Stimulated activated CD4-positive, alpha-beta T cell treated with anti-CD3 and anti-CD28 coated beads, Interleukin-4, amount 100 ng/mL, for 24 hours (primary cell): ENCODE measurements around the gene MAP4K1.
"Not testable (repeated sequence)": the region's sequence is repeated elsewhere in the genome, so short reads cannot be mapped to it uniquely, and the experiment has no call there.

Source experiments
- DNase-seq: peaks from one replicate; pipeline ENCODE4 v3.0.0-alpha.2; 2020

MAP4K1 gene

GRCh38 chr19:38565691-38566105 lies 52.1 kb downstream of the MAP4K1 start:
- no peak for DNase-seq

DNA sequence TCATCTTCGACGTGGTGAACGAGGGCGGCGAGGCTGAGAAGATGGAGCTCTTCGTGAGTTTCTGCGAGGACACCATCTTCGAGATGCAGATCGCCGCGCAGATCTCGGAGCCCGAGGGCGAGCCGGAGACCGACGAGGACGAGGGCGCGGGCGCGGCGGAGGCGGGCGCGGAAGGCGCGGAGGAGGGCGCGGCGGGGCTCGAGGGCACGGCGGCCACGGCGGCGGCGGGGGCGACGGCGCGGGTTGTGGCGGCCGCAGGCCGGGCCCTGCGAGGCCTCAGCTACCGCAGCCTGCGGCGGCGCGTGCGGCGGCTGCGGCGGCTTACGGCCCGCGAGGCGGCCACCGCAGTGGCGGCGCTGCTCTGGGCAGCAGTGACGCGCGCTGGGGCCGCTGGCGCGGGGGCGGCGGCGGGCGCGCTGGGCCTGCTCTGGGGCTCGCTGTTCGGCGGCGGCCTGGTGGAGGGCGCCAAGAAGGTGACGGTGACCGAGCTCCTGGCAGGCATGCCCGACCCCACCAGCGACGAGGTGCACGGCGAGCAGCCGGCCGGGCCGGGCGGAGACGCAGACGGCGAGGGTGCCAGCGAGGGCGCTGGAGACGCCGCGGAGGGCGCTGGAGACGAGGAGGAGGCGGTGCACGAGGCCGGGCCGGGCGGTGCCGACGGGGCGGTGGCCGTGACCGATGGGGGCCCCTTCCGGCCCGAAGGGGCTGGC lies 52.6 kb downstream of the MAP4K1 start:
- DNase-seq, result no peak

DNA sequence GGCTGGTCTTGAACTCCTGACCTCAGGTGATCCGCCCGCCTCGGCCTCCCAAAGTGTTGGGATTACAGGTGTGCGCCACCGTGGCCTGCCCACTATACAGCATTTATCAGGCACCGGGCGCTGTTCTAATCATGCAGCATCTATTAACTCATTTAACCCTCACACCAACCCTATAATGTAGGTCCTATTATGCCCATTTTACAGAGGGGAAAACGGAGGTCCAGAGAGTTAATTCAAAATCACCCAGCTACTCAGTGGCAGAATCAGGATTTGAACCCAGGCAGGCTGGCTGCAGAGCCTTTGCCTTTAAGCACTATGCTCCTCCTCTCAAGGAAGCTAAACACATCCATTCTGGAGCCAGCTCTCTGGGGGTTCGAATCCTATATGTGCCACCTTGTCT lies 54.3 kb downstream of the MAP4K1 start:
- no peak for DNase-seq

GRCh38 chr19:38562096-38562495 lies 55.7 kb downstream of the MAP4K1 start:
- no peak for DNase-seq

DNA sequence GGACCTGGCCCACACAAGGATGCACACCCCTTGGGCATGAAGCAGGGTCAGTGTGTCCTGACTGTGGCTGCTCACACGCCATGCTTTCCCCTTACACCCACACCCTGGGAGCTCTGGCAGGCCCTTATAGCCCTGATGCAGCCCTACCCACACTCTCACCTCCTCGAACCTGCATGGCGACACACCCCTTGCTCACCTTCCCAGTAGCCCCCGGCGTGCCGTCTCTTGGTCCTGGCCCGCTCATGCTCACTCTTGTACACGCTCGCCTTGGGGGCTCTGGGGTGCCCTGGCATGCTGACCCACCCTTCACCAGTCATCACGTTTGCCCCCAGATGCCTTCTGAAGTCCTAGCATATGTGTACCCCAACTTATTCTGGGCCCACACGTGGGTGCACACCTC lies 56.1 kb downstream of the MAP4K1 start:
- DNase-seq, result no peak

DNA sequence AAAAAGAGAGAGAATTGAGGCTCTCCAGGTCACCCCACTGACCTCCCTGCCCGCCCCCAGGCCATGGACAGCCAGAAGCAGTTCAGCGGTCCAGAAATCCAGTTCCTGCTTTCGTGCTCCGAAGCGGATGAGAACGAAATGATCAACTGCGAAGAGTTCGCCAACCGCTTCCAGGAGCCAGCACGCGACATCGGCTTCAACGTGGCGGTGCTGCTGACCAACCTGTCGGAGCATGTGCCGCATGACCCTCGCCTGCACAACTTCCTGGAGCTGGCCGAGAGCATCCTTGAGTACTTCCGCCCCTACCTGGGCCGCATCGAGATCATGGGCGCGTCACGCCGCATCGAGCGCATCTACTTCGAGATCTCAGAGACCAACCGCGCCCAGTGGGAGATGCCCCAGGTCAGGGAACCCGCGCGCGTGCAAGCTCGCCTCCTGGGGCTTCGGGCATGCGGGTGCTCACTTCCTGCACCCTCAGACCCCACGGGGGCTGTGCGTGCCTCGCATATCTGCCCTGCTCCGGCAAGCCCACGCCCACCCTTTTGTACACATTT lies 56.6 kb downstream of the MAP4K1 start:
- no peak for DNase-seq

DNA sequence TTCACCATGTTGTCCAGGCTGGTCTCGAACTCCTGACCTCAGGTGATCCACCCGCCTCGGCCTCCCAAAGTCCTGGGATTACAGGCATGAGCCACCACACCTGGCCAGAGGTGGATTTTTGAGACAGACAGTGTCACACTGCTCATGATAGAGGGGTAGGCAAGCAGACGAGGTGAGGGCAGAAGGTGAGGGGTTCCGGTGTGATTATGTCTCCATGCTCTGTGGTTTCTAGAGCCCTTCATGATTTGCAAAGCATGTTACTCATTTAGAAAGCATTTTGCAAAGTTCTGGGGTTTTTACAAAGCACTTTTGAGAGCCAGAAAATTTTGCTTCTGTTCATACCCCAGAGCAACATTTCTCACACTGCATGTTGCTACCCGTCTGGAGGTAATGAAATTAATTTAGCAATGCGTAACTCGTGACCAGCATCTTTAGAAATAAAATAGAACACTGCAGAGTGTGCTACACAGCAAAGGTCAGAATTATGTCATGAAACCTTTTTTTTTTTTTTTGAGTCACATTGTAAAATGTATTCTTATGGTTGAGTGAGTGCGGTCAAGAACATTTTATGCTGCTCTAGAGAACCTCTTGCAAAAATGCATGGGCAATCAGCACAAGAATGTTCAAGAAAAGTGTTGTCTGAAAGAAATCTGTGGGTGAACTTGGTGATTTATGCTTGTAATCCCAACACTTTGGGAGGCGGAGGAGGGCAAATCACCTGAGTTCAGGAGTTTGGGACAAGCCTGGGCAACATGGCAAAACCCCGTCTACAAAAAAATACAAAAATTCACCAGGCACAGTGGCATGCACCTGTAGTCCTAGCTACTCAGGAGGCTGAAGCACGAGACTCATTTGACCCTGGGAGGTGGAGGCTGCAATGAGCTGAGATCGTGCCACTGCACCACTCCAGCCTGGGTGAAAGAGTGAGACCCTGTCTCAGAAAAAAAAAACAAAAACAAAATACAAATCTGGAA lies 58.0 kb downstream of the MAP4K1 start:
- peak; percentile 45 for DNase-seq

DNA sequence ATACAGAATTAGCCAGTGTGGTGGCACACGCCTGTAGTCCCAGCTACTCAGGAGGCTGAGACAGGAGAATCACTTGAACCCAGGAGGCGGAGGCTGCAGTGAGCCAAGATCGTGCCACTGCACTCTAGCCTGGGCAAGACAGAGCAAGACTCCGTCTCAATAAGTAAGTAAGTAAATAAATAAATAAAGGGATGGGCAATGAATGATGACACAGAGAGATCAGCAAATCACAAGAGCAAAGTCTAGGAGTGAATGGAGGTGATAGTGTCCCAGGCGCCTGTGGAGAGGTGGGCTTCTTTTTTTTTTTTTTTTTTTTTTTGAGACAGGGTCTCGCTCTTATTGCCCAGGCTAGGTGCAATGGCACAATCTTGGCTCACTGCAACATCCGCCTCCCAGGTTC lies 58.8 kb downstream of the MAP4K1 start:
- DNase-seq, result not testable (repeated sequence)

- DNase-seq, result peak; percentile 43
Observed at GRCh38 chr19:38557205-38557799, 60.5 kb downstream of the MAP4K1 start.

DNA sequence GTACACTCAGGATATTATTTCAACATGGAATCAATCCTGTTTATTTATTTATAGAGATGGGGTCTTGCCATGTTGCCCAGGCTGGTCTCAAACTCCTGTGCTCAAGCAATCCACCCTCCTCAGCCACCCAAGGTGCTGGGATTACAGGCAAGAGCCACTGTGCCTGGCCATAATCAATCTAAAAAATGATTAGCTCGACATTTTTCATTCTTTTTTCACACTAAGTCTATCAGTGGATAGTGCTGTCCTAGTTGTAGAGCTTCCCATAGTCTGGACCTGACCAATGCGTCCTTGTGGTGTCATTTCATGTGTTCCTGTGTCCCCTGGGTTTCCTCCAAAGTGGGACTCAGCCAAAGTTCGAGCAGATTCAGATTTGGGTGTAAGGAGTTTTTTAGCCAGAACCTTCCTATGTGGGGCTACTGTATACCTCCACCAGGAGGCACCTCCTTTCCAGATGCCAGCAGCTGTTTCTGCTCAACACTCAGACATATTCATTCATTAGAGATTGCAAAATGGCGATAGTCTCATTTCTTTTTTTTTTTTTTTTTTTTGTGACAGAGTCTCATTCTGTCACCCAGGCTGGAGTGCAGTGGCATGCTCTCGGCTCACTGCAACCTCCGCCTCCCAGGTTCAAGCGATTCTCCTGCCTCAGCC lies 61.1 kb downstream of the MAP4K1 start:
- DNase-seq, result no peak

DNA sequence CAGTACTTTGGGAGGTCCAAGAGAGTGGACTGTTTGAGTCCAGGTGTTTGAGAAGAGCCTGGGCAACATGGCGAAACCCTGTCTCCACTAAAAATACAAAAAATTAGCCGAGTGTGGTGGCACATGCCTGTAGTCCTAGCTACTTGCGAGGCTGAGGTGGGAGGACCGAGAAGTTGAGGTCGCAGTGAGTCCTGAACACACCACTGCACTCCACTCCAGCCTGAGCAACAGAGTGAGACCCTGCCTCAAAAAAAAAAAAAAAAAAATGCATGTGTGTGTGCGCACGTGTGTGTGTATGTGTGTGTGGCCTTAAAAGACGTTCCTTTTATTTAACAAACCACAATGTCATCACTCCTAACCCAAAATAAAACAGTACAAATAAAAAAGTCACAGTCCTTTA lies 62.6 kb downstream of the MAP4K1 start:
- no peak for DNase-seq

- DNase-seq, result no peak
Observed at GRCh38 chr19:38554676-38555141, 63.0 kb downstream of the MAP4K1 start.

DNA sequence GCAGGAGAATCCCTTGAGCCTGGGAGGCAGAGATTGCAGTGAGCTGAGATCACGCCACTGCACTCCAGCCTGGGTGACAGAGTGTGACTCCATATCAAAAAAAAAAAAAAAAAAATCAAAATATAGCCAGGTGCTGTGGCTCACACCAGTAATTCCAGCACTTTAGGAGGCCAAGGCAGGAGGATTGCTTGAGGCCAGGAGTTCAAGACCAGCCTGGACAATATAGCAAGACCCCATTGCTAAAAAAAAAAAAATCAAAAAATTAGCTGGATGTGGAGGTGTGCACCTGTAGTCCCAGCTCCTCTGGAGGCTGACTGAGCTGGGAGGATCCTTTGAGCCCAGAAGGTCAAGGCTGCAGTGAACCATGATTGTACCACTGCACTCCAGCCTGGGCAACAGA lies 64.5 kb downstream of the MAP4K1 start:
- not testable (repeated sequence) for DNase-seq

DNA sequence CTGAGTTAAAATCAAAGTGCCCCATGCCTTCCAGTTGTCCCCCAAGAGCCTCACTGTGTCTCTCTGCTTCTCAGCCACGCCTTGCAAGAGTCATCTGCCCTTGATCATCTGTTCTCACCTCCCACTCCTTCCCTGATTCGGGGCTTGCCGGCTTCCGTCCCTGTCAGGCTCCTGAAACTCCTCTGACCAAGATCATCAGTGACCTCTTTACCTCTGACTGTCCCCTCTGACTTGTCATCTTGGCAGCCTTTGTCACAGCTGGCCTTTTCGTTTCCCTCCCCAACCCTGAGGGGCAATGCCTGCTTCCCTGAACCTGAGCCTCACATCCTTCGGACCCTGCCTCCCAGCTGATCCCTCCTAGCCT lies 66.3 kb downstream of the MAP4K1 start:
- peak; percentile 73 for DNase-seq

DNA sequence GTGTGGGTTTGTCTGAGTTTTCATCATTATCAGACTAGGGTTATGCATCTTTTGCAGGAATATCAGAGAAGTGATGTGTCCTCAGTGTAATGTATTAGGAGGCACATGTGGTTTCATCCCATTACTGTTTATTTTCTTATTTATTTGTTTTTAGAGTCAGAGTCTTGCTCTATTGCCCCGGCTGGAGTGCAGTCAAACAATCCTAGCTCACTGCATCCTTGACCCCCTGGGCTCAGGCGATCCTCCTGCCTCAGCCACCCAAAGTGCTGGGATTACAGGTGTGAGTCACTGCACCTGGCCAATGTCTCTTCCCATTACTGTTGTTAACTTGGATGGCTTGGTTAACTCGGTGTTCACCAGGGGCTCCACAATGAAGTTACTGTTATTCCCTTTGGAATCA lies 67.4 kb downstream of the MAP4K1 start:
- DNase-seq, result no peak

GRCh38 chr19:38549942-38550341 lies 67.8 kb downstream of the MAP4K1 start:
- DNase-seq, result no peak

- no peak for DNase-seq
Observed at GRCh38 chr19:38549061-38549460, 68.7 kb downstream of the MAP4K1 start.

DNA sequence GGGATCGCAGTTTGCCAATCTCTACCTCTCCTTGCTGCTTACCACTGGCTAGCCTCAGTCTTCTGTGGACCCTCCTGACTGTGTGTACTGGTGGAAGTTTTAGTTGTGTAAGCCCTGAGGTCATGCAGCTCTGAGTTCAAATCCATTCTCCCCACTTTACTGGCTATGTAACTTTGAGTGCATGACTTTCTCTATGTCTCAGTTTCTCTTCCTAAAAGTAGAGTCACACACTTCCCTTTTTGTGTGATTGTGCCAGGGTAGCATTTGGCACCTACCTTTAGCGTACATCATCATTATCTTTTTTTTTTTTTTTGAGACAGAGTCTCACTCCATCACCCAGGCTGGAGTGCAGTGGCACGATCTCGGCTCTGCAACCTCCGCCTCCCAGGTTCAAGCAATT lies 70.3 kb downstream of the MAP4K1 start:
- DNase-seq, result no peak

DNA sequence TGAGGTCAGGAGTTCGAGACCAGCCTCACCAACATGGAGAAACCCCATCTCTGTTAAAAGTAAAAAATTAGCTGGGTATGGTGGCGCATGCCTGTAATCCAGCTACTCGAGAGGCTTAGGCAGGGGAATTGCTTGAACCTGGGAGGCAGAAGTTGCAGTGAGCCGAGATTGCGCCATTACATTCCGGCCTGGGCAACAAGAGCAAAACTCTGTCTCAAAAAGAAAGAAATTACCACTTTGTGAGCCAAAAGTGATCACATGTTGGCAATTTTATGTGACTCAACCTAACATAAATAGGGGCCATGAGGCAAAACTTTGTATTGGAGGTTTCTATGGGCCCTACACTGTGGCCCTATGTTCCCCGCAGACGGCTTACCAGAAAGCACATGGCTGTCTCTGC lies 72.2 kb downstream of the MAP4K1 start:
- no peak for DNase-seq

- DNase-seq, result no peak
Observed at GRCh38 chr19:38544569-38545315, 73.0 kb downstream of the MAP4K1 start.

DNA sequence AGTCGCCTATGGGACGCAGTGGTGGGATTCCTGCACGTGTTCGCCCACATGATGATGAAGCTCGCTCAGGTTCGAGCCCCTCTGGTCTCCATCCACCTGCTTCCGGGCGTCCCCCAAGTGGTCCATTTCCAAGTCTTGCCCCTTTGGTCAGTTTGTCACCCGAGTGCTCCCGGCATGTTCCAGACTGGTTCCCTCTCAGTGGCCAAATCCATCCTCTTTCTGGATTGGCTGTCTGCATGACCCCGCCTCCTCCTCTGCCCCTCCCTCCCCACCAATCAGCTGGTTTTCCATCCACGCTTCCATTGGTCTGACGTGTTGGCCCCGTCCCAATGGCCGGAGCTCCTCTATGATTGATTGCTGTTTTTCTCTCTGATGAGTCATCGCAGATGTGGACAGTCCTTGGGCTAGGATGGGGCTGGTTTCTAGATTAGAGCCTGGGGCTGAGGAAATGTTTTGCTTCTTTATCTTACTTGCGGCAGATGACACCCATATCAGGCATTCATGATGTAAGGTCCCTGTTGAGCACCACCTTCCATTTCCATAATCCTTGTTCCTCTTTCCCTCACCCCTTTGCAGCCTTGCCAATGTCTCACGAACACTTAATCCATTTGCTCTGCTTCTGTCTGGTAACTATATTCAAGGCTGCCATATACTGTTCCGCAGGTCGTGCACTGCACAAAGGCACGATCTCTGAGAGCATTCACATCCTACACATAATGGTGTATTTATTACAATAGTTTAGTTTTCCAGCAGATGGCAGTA lies 73.8 kb downstream of the MAP4K1 start:
- DNase-seq, result peak; percentile 31
